Activated T-cell treated with anti-CD3 and anti-CD28 coated beads, Interleukin-2, amount 50 U/mL, for 1 hour (primary cell): ENCODE data around the gene PALM.
"Not testable (repeated sequence)": the region's sequence is repeated elsewhere in the genome, so short reads cannot be mapped to it uniquely, and the experiment has no call there.

Experiments used
- DNase-seq: peaks from one replicate; pipeline ENCODE4 v3.0.0-alpha.2; 2020

The PALM gene

DNA sequence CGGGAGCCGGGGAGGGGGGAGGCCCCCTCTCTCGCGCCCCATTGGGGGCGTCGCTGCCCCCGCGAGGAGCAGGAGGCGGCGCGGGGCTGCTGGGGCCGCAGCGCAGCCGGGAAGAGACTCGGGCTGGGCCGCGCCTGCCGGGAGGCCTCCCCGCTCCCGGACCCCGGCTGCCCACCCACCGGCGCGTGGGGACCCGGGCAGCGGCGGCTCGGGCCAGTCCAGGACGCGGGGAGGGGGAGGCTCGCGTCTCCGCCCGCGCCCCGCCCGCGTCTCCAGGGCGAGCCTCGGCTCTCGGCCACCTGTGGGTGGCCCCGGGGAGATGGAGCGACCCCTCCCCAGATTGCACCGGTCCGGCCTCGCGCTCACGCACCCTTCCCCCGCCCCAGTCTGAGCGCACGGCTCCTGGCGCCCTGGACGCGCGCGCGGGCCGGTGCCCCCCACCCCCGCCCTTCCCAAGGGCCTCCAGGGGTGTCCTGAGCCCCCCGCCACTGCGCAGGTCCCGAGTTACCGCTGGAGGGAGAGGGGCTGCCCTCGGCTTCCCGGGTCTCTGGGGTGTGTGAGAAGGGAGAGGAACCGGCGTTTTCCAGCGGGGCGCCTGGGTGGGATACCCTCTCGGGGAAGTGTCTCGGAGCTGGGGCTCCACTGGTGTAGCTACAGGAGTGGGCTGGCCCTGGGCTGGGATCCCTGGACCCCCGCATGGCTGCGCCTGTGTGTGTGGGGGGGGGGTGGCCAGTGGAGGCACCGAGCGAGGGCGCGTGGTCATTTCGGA, 645 bp downstream of the PALM start:
- DNase-seq, result no peak

DNA sequence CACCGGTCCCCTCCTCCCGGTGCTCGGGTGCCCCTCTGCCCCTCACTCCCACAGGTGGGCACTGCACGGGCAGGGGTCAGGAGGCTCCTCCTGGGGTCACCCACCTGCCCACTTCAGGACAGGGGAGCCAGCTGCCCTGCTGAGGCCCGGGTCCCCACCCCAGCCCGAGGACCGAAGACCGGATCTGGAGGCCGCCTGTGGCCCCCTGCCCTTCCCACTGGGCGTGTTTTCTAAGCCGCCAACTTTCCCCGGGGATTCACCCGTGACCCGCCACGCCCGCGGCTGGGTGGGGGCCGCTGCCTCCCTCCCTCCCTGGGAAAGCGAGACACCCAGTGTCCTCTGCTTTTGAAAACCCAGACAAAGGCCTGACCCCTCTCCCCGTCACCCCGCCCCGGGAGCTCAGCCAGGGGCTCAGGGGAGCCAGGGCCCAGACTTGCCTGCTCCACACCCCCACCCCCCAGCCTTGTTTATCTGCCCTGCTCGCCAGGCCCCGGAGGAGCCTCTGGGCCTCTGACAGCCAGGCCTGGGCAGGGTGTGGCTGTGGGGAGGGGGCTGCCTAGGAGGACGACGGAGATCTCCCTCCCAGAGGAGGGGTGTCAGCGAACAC, 1.3 kb downstream of the PALM start:
- no peak for DNase-seq

DNA sequence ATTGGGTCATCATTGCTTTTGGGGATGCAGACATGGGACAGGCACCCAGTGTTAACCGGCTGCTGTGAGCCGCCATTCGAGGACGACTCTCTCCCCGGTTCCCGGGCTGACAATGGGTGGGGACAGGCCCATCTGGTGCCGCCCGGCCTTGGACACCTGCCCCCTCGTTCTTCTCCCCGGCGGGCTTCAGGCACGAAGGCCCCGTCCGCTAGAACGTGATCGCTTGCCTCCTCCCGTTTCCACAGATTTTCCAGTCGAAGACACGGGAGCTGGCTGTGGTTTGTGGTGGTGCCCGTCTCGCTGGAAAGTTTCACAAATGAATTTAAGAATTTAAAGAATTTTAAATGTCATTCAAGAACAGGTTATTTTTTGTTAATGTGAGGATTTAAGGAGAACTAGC, 2.0 kb downstream of the PALM start:
- no peak for DNase-seq

DNA sequence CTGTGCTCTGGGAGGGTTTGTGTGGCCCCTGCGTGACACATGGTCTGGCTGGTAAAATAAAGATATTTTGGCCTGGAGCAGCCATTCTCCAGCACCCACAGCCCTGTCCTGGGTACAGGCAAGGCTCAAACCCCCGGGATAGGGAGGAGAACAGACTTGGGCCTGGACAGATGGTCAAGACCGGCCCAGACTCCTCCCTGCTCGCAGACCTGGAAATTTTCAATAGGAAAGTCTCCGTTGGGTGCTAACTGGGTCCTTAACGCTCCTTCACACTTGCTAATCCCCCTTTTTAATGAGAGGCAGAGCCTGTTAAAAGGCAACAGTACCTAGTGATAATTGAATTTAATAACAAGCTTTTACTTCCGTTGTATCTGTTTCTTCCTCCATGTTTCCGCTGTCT, 2.5 kb downstream of the PALM start:
- no peak for DNase-seq

DNA sequence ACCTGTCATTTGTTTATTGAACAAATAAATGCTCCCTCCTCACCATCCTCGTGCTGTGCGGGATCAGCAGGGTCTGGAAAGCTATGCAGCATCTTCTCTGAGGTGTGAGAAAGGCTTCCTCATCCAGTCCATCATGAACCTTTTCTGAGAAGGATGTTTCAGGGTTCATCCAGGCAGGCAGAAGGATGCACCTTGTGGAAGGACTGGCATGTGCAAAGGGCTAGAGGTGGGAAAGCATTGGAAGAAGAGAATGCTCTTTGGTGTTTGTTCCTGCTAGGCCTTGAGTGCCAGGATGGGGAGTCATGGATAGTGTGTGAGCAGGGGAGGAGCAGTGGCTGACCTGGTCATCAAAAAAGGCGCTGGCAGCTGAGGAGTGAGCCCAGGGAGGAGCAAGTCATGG, 6.6 kb downstream of the PALM start:
- DNase-seq, result no peak

DNA sequence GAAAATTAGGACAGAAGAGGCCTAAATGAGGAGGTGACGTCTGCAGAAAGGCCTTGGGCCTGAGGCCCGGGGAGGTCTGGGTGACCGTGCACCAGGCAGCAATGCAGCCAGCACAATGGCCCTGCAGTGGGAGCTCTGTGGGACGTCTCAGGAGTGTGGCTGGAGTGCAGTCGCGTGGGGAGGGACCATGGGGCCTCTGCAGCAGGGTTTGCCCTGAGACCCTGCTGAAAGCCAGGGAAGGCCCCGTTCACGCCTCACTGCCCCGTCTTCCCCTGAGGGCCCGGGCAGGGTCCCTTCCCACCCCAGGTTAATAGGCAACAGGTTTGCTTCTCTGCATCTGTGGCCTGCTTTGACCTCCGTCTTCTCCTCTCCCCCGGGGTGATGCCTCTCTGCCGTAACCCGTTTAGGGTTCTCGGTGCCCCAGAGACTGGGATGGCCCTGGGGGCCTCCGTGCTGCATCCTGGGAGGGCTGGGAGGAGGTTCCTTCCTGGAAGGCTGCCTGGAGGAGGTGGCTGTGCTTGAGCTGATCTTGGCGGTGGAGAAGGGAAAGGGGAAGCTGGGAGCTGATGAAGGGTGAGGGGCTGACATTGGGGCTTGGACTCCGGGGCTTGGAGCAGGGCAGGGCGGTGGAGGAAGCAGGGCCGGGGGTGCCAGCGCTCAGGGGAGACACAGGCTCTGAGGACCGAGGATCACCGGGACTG, 9.7 kb downstream of the PALM start:
- DNase-seq, result no peak

DNA sequence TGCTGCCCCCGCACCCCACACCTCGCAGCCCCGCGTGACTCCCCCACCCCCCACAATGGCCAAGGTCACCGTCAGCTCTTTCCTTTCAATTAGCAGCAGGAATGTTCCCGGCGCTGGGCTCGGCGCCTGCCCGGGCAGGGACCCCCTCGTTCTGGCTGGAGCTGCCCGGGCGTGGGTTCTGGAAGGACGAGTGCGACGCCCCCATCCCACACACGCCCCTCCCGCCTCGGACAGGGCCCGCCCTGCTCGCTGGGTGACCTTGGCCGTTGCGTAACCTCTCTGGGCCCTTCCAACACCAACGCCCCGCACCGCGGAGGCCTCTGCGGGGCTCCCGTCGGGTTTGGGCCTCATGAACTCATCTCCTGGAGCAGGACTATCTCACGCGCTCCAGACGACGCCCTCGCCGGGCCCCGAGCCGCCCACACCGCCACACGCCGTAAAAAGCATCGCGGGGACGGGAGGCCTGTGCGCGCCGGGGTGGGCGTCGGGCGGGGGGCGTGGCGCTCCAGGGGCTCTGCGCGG, 10.3 kb downstream of the PALM start:
- DNase-seq, result no peak

DNA sequence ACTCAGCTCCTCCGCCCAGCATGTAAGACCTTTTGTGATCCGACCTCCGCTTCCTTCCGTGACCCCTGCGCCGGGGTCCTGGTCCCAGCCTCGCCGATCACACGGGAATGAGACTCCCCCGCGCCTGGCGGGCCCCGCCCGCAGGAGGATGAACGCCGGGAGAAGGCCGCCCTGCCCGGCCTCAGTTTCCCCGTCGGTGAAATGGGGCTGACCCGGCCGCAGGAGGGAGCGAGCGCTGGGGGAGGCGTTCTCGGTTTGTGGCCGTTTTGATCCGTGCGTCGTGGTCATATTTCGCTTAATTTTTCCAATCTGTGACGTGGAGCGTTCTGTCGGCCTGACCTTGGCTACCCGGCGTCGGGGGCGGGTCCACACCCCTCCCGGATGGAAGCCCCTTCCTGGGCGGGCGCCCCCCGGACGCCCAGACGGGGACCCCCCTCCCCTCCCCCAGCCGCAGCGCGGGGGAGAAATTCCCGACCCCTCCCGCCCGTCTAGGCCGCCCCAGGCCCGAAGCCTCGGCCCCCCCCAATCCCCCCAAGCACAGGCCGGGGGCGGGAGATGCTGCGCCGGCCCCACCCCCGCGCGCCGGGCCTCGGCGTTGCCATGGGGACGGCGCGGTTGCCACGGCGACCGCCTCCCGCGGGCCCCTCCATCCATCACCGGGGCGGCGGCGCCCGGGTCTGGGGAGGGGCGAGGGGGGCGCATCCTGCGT, 11.1 kb downstream of the PALM start:
- DNase-seq, result no peak

DNA sequence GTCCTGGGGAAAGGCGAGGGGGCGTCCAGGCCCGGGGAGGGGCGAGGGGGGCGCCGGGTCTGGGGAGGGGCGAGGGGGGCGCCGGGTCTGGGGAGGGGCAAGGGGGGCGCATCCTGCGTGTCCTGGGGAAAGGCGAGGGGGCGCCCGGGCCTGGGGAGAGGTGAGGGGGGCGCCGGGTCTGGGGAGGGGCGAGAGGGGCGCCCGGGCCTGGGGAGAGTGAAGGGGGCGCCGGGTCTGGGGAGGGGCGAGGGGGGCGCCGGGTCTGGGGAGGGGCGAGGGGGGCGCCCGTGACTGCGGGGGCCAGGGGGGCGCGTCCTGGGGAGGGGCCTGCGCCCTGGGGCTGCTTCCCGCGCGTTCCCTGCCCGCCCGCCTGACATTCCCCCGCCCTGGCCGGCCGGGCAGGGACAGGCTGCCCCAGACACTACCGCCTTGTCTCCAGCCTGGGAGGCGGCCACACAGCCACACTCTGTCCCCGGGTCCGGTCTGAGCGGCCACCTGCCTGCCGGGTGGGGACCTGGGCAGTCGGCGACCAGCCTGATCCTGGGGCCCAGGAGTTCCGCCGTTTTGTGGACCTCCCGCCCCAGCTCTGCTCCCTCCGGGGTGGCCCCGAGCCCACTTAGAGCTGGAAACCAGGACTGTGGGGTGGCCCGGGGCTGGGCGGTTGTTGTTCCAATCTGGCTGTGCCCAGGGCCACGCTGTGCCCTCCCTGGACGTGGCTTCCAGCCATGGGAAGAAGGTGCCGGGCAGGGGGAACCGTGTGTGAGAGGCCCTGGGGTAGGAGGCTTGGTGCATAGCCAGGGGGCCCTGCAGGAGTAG, 11.8 kb downstream of the PALM start:
- no peak for DNase-seq

DNA sequence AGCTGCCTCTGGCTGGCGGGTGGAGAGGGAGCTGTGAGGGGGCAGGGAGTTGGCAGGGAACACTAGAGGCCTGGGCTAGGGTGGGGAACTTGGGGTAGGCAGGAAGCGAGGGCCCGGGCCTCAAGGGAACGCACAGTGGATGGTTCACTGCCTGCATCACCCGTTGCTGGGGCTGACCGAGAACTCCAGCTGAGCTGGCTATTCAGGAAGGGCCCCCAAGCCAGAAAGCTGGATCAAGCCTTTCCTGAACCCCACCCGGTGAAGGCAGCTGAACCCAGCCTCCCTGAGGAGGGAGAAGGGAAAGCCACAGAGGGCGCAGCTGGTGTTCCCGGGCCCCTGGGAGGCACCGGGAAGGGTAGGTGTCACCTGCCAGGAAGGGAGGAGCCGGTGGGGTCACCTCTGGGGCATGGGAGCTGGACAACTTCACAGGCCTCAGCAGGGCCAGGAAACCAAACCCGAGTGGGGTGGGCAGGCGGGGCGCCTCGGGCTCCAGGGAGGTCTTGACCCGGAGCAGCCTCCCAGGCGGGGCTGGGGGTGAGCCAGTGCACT, 13.9 kb downstream of the PALM start:
- no peak for DNase-seq

DNA sequence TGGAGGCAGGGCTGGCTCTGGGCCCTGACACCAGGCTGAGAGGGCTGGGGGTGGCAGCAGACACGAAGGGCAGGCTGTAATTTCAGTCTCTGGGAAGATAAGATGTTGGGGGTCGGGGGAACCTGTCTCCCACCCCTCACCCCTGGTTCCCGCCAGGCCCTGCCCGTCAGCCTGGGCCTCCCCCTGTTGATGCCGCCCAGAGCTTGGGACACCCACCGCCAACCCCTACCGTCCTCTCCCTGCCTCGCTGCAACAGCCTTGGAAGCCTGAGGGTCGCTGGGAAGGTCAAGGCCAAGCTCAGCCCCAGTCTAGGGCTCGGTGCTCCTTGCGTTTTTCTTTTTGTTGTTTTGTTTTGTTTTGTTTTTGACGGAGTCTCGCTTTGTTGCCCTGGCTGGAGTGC, 14.5 kb downstream of the PALM start:
- DNase-seq, result no peak

DNA sequence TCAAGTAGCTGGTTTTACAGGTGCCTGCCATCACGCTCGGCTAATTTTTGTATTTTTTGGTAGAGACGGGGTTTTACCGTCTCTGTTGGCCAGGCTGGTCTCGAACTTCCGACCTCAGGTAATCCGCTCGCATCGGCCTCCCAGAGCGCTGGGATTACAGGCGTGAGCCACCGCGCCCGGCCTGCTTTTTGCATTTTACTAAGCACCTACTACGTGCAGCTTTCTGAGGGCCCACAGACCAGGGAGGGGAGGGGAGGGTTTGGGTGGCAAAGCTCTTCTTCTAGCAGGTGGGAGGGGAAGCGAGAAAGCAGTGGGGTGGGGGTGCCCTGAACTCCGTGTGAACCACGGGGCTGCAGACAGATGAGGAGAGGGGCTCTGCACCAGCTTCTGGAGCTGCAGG, 15.0 kb downstream of the PALM start:
- no peak for DNase-seq

DNA sequence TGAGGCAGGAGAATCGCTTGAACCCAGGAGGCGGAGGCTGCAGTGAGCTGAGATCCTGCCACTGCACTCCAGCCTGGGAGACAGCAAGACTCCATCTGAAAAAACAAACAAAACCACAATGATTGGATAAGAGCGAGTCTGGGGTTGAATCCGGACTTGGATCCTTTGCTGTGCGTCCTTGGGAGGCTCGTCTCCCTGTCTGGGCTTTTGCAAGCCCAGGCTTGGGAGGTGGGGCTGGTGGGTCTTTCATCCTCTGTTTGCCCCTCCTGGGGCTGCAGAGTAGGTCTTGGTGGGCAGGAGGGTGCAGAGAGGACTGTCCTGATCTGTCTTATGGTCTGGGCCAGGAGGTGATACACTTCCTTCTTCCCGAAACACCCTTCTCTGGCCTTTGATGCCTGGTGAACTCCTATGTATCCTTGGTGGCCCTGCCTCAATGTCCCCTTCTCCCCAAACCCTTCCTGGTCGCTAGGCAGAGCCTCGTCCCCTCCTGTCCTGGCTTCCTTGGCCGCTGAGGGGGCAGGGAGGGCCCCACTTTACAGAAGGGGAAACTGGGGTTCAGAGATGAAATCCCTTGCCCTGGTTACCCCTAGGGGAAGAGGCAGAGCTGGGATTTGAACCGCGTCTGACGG, 16.8 kb downstream of the PALM start:
- DNase-seq, result no peak

DNA sequence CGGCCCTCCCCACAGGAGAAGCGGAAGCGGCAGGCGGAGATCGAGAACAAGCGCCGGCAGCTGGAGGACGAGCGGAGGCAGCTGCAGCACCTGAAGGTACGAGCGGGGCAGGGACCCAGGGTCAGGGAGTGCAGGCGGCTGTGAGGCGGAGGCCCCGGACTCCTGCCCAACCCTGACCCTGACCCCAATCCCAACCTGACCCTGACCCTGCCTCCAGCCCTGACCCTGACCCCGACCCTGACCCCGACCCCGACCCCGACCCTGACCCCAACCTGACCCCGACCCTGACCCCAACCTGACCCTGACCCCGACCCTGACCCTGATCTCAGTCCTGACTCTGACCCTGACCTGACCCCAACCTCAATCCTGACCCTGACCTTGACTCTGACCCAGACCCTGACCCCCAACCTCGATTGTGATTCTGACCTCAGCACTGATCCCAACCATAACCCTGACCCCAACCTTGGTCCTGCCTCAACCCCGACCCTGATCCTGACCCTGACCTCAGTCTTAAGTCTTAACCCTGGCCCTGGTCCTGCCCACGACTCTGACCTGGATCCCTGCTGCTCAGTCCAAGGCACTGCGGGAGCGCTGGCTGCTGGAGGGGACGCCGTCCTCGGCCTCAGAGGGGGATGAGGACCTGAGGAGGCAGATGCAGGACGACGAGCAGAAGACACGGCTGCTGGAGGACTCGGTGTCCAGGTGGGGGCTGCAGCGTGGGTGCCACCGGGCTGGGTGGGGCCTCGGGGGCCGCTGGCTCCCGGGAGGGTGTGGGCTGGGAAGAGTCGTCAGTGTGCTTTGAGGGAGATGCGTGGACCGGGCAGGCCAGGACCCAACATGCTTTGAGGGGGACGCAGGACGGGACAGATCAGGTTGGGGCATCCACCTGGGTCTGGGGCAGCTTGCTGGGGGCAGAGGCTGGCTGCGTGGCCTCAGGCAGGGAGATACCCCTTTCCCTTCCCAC, 18.5 kb downstream of the PALM start:
- no peak for DNase-seq

DNA sequence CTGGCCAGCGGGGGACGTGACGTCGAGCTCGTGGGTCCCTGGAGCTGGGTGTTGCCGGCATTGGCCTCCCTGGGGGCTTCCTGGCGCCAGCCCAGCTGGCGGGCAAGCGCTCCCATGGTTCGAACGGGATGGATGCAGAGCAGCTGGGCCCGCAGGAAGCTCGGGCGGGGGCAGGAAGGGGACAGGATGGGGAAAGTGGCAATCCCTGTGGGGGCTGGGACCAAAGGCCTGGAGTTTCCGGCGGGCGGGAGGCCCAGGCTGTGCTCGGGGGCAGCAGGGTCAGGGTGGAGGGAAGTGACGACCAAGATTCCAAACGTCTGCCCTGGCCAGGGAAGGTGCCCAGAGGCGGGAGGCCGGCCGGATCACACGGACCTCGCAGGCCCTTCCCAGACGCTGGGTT, 19.3 kb downstream of the PALM start:
- DNase-seq, result no peak

DNA sequence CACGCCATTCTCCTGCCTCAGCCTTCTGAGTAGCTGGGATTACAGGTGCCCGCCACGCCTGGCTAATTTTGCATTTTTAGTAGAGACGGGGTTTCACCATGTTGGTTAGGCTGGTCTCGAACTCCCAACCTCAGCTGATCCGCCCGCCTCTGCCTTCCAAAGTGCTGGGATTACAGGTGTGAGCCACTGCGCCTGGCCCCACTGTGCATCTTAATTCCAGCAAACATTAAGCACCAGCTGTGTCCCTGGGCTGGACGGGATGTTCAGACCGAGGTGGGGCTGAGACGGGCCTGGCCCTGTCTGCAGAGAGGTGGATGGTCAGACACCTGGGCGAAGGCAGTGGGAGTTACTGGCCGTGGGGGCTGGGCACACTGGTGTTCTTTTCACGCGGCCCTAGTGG, 20.8 kb downstream of the PALM start:
- DNase-seq, result not testable (repeated sequence)

DNA sequence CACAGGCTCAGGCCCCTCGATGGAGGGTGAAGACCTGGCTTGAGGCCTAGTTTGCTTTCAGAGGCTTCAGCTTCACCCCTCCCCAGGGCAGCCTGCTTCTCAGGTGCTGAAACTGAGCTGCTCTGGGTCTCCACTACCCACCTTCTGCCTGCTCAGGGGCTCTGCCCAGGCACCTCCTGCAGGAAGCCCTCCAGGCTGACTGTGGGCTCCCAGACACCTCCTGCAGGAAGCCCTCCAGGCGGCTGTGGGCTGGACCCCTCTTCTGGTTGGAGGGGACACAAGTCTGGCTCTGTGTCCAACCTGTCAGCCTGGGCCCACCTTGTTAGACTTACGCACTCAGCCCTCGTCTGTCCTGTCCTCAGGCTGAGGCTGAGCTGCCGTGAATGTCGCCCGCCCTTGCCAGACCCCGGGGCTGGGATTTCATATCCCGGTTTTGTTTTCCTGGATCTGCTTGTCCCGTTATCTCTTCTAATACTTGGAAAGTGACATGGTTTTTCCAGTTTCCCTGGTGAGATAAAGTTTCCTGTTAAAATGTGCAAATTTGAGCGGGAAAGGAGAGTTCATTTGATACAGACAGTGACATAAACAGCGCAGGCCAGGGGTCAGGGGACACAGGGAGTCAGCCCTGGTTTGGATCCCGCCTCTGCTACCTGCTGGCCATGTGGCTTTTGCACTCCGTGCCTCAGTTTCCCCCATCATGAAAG, 21.4 kb downstream of the PALM start:
- DNase-seq, result no peak

DNA sequence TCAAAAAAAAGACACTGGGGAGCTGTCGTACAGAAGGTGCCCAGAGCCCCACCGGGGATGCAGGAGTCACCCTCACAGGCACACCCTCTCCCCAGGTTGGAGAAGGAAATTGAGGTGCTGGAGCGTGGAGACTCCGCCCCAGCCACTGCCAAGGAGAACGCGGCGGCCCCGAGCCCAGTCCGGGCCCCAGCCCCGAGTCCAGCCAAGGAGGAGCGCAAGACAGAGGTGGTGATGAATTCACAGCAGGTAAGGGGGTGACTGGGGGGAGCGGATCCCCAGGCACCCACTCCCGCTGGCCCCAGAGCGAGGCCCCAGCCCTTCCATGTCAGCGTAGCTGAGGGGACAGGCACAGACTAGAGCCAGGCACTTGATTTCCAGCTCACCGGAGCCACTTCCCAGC, 22.3 kb downstream of the PALM start:
- no peak for DNase-seq

DNA sequence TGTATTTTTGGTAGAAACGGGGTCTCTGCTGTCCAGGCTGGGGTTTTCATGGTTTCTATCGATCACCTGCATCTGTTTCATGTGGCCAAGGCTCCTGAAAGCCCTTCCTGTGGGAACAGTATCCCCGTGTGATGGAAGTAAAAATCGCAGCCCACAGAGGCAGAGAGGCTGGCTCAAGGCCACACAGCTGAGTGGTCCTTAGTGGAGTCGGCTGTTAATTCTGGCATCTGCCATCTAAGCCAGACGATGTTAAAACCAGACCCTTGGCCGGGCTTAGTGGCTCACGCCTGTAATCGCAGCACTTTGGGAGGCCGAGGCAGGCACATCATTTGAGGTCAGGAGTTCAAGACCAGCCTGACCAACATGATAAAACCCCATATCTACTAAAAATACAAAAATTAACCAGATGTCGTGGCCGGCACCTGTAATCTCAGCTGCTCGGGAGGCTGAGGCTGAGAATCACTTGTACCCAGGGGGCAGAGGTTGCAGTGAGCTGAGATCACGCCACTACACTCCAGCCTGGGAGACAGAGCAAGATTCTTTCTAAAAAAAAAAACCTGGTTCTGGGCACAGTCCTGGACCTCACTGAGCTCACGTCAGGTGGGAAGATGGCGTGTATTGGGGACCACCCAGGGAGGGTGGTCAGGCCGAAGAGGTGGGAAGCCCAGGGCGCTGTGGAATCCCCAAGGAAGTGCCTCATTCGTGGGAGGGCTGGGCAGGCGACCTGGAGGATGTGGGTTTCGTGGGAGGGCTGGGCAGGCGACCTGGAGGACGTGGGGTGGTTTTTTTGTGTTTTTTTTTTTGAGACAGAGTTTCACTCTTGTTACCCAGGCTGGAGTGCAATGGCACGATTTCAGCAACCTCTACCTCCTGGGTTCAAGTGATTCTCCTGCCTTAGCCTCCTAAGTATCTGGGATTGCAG, 23.7 kb downstream of the PALM start:
- no peak for DNase-seq
